ENCODE data around the gene HPCAL4. TPM values are rescaled to one million over a fixed set of nuclear protein-coding genes. Genes with fewer than 3 reads are reported as not detected.
A peak's percentile ranks its signal among the peaks of the same experiment; 100 is the strongest.

HPCAL4 gene
- total RNA-seq, 2 donors from 2014 or later, result 0.66 to 9.1 TPM

DNA sequence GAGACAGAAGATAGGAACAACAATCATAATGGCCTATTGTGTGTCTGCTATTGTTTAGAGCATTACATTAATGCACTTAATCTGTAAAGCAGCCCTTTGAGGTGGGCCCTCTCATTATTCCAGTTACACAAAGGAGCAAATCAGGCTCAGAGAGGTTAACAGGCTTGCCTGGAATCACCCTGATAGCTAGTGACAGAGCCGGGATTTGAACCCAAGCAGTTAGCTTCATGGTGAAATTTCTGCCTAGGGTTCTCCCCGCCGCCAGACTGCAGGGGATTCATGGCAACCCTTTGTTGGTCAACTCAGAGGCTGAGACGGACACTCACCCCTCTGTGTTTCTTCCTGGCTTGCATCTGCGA, 58.9 kb downstream of the HPCAL4 start:
- Histone ChIP-seq H3K4me3 (no peak overlapping the region), H3K9me3 (no peaks in the 10 kb centered on the region), H3K27ac (peak overlapping the region in 3 of 4 donors; percentile 7 to 90 (median 90)), H3K36me3 (replicated peaks in 1 of 2; ENCODE audit: insufficient read depth in 1 of 2, low read depth in 2 of 2) (peaks cover 9 to 11% of the 10 kb centered on the region in 2 donors), H3K4me1 (peaks cover 58% of the 10 kb centered on the region), H3K27me3 (no peaks in the 10 kb centered on the region)
- ATAC-seq, result no peak
- intact Hi-C loops (cut with DNase I), result no loop called here
- no peak for DNase-seq
- WGBS, 2 donors, result 62 to 64% methylated on average over 5 of the region's 5 CpGs
- TF ChIP-seq, protein P1, sequence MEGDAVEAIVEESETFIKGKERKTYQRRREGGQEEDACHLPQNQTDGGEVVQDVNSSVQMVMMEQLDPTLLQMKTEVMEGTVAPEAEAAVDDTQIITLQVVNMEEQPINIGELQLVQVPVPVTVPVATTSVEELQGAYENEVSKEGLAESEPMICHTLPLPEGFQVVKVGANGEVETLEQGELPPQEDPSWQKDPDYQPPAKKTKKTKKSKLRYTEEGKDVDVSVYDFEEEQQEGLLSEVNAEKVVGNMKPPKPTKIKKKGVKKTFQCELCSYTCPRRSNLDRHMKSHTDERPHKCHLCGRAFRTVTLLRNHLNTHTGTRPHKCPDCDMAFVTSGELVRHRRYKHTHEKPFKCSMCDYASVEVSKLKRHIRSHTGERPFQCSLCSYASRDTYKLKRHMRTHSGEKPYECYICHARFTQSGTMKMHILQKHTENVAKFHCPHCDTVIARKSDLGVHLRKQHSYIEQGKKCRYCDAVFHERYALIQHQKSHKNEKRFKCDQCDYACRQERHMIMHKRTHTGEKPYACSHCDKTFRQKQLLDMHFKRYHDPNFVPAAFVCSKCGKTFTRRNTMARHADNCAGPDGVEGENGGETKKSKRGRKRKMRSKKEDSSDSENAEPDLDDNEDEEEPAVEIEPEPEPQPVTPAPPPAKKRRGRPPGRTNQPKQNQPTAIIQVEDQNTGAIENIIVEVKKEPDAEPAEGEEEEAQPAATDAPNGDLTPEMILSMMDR (IDR thresholded peaks at IDR 0.05), result no peak
- TF ChIP-seq POLR2A (IDR thresholded peaks at IDR 0.05), result no peak

DNA sequence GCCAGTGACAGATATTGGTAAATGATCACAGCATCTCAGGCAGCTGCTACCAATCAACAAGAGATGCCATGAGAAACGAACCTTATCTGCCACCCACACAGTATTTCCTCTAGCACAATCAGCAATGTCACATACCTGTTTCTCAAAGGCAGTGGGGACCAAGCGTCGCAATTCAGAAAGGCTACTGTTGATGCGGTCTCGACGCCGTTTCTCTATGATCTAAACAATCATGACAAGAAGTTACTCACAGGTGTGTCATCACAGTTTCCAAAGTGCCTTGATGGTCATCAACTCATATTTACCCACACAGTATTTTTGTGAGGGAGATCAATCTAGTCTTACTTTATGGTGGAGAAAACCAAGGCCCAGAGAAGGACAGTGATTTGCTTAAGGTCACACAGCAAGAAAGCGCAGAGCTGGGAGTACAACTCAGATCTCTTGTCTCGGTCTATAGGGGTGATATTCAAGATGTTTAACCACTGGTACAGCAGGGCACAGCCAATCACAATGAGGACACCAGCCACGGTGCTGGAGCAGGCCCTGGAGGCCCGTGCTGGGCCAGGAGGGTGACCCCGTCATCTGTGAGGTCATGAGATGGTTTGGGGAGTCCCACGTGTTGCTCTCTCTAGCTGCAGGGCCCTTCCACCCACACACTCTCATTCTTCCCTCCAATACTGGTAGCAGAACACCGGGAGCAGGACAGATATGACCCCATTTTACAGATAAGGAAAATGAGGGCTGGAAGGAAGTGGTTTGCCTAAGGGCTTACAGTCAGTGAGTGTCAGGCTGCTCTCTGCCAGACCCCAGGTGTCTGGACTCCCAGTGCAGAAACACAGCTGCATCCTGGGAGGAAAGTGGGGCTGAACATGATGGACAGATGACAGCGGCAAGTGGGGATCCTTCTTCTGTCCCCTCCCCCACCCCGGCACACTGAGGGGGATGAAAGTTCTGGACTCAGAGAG, 59.6 kb downstream of the HPCAL4 start:
- ATAC-seq, result no peak

DNA sequence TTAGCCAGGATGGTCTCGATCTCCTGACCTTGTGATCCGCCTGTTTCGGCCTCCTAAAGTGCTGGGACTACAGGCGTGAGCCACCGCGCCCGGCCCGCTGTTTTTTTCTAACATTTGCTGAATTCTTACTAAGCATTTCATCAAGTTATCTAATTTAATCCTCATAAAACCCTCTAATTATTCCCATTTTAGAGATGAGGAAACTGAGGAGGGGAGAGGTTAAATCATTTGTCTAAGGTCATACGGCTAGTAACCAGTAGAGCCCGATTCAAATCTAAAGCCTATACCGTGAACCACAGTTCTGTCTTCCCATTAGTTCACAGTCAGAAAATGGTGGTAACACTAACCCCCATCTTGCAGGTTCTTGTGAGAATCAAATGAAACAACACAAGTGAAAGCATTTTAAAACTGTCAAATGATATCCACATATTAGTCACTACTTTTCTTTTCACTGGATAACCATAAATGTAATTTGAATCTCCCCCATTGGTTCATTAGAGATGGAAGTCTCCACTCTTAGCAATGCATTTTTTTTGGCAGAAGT, 62.4 kb downstream of the HPCAL4 start:
- TF ChIP-seq, protein P1 (IDR thresholded peaks at IDR 0.05), result no peak
- TF ChIP-seq POLR2A (IDR thresholded peaks at IDR 0.05), result no peak
- no peak for ATAC-seq

More for the DNA sequence above, 59.6 kb downstream of the HPCAL4 start:
- intact Hi-C loops (cut with DNase I), result no loop called here
- no peak for TF ChIP-seq POLR2A (IDR thresholded peaks at IDR 0.05)
- TF ChIP-seq, protein P1 (IDR thresholded peaks at IDR 0.05), result no peak
- peaks cover 9 to 11% of the 10 kb centered on the region in 2 donors for H3K36me3 ChIP-seq (replicated peaks in 1 of 2; ENCODE audit: insufficient read depth in 1 of 2, low read depth in 2 of 2)
- peak overlapping the region in 1 of 4 donors; percentile 7 for H3K27ac ChIP-seq
- no peaks in the 10 kb centered on the region for H3K27me3 ChIP-seq
- no peaks in the 10 kb centered on the region for H3K9me3 ChIP-seq
- no peak overlapping the region for H3K4me3 ChIP-seq
- peaks cover 54% of the 10 kb centered on the region for H3K4me1 ChIP-seq
- DNase-seq, result no peak
- WGBS, 2 donors, result 71 to 72% methylated on average over 15 to 16 of the region's 16 CpGs

More for the DNA sequence above, 62.4 kb downstream of the HPCAL4 start:
- H3K9me3 ChIP-seq, result no peaks in the 10 kb centered on the region
- peaks cover 41% of the 10 kb centered on the region for H3K4me1 ChIP-seq
- no peak overlapping the region for H3K4me3 ChIP-seq
- 94 to 96% methylated on average over 11 of the region's 11 CpGs for WGBS, 2 donors
- DNase-seq, result no peak
- no peak overlapping the region for H3K27ac ChIP-seq
- peaks cover 9 to 11% of the 10 kb centered on the region in 2 donors for H3K36me3 ChIP-seq (replicated peaks in 1 of 2; ENCODE audit: insufficient read depth in 1 of 2, low read depth in 2 of 2)
- intact Hi-C loops (cut with DNase I), result no loop called here
- no peaks in the 10 kb centered on the region for H3K27me3 ChIP-seq

Small RNA genes lying within 50 kb of the gene (small RNA-seq; reads per million reads assigned to genes)
- not detected for gene RNU7-121P

Other genes with a start within 250 kb of the HPCAL4 start
- gene BMP8A, start 199.8 kb downstream of the HPCAL4 start, total RNA-seq, result 1 to 10 TPM in 1 of 2 donors, not detected in 1; 5.7 TPM
- 100 to 1,000 TPM; 419 to 540 TPM for gene PABPC4, start 114.6 kb downstream of the HPCAL4 start, total RNA-seq
- 10 to 100 TPM; 33.6 to 33.7 TPM for gene HEYL, start 51.8 kb downstream of the HPCAL4 start, total RNA-seq
- 1 to 10 TPM; 2.3 to 3.1 TPM for gene NT5C1A, start 19.3 kb downstream of the HPCAL4 start, total RNA-seq
- 10 to 100 TPM; 25.9 to 33.6 TPM for gene PPIE, start 47.4 kb upstream of the HPCAL4 start, total RNA-seq
- 1 to 10 TPM; 2.6 to 4.6 TPM for gene OXCT2, start 79.9 kb upstream of the HPCAL4 start, total RNA-seq
- gene BMP8B, start 97.4 kb upstream of the HPCAL4 start, total RNA-seq, result 1 to 10 TPM; 2.3 to 5.4 TPM
- 10 to 100 TPM; 15.8 to 30.7 TPM for gene TRIT1, start 192.1 kb upstream of the HPCAL4 start, total RNA-seq
- gene MYCL, start 210.5 kb upstream of the HPCAL4 start, total RNA-seq, result 10 to 100 TPM; 28.3 to 33.0 TPM

Data from body of pancreas (tissue), 4 donors.